HFFc6 (cell line): ENCODE measurements around the gene COLEC11. TPM values are rescaled to one million over a fixed set of nuclear protein-coding genes. Genes with fewer than 3 reads are reported as not detected.

Experiments used
- DNase-seq: peaks from one replicate; pipeline ENCODE4 v3.0.0-alpha.2; 2018
- H3K27ac Mint-ChIP-seq: 2 replicates; pipeline ENCODE4 v1.8.0; 2020; ENCODE audit warnings: mild to moderate bottlenecking, mixed read lengths
- H3K27me3 Mint-ChIP-seq: 2 replicates; pipeline ENCODE4 v1.8.0; 2021; ENCODE audit warnings: mild to moderate bottlenecking, moderate library complexity, mixed read lengths; ENCODE audit not compliant: insufficient read depth
- H3K36me3 Mint-ChIP-seq: 2 replicates; pipeline ENCODE4 v1.8.0; 2021; ENCODE audit warnings: low read depth, mixed read lengths
- H3K4me1 Mint-ChIP-seq: 2 replicates; pipeline ENCODE4 v1.8.0; 2020; ENCODE audit warnings: low read depth, mixed read lengths
- H3K4me3 Mint-ChIP-seq: 2 replicates; pipeline ENCODE4 v1.8.0; 2020; ENCODE audit warnings: mild to moderate bottlenecking, moderate library complexity, mixed read lengths
- H3K9me3 Mint-ChIP-seq: 2 replicates; pipeline ENCODE4 v1.8.0; 2020; ENCODE audit warnings: mild to moderate bottlenecking, mixed read lengths
- CTCF ChIP-seq: fragments of 200-600 bp; sonication (generic); IDR thresholded peaks from 2 replicates; pipeline ENCODE4 v1.5.0; 2021; ENCODE audit warnings: antibody characterized with exemption, mild to moderate bottlenecking
- total RNA-seq, 6 experiments: library from RNA; stranded (reverse); fragmentation: NEBNext Ultra II Directional; extraction: Animal tissue kit (Norgen Biotek cat#: 25700); gene quantifications; 2 replicates in 1 of 6; 3 replicates in 5 of 6; pipeline ENCODE4 v1.2.3, GENCODE V29; 2021

Gene COLEC11
- total RNA-seq, 6 experiments from 2014 or later, result not detected

- Mint-ChIP-seq H3K27ac (no peak overlapping the region; the same call in 1 of the 2 replicates), H3K36me3 (peaks cover 48% of the 10 kb centered on the region), H3K9me3 (no peaks in the 10 kb centered on the region), H3K27me3 (peaks cover 3% of the 10 kb centered on the region; the same call in 1 of the 2 replicates), H3K4me3 (no peak overlapping the region), H3K4me1 (peaks cover 68% of the 10 kb centered on the region)
- DNase-seq, result no peak
- no peak for TF ChIP-seq CTCF
Measured at GRCh38 chr2:3581367-3582262, 13.3 kb upstream of the COLEC11 start.

GRCh38 chr2:3584076-3584475 is 10.8 kb upstream of the COLEC11 start:
- H3K9me3 Mint-ChIP-seq, result no peaks in the 10 kb centered on the region
- H3K27ac Mint-ChIP-seq, result peak overlapping the region; percentile 8; the same call in 1 of the 2 replicates
- H3K27me3 Mint-ChIP-seq, result peaks cover 3% of the 10 kb centered on the region; the same call in 1 of the 2 replicates
- H3K36me3 Mint-ChIP-seq, result peaks cover 26% of the 10 kb centered on the region
- H3K4me1 Mint-ChIP-seq, result peaks cover 43% of the 10 kb centered on the region
- H3K4me3 Mint-ChIP-seq, result no peak overlapping the region
- TF ChIP-seq CTCF, result no peak
- no peak for DNase-seq

GRCh38 chr2:3584608-3585260 is 10.2 kb upstream of the COLEC11 start:
- no peak for DNase-seq
- TF ChIP-seq CTCF, result no peak
- peak overlapping the region; percentile 81 for H3K27ac Mint-ChIP-seq
- peaks cover 3% of the 10 kb centered on the region for H3K27me3 Mint-ChIP-seq
- peaks cover 36% of the 10 kb centered on the region for H3K4me1 Mint-ChIP-seq
- peak overlapping the region; percentile 74 for H3K4me3 Mint-ChIP-seq
- no peaks in the 10 kb centered on the region for H3K9me3 Mint-ChIP-seq
- H3K36me3 Mint-ChIP-seq, result peaks cover 19% of the 10 kb centered on the region

GRCh38 chr2:3585261-3586109 is 9.4 kb upstream of the COLEC11 start:
- Mint-ChIP-seq H3K9me3 (no peaks in the 10 kb centered on the region), H3K4me3 (peak overlapping the region; percentile 74), H3K27me3 (peaks cover 2% of the 10 kb centered on the region; the same call in 1 of the 2 replicates), H3K4me1 (peaks cover 35% of the 10 kb centered on the region), H3K27ac (peak overlapping the region; percentile 81), H3K36me3 (peaks cover 15% of the 10 kb centered on the region)
- TF ChIP-seq CTCF, result no peak
- DNase-seq, result peak; percentile 40

GRCh38 chr2:3586220-3586619 is 8.7 kb upstream of the COLEC11 start:
- Mint-ChIP-seq H3K36me3 (peaks cover 11% of the 10 kb centered on the region), H3K4me1 (peaks cover 35% of the 10 kb centered on the region), H3K27me3 (peaks cover 2% of the 10 kb centered on the region; the same call in 1 of the 2 replicates), H3K4me3 (no peak overlapping the region), H3K9me3 (no peaks in the 10 kb centered on the region), H3K27ac (peak overlapping the region; percentile 16; the same call in 1 of the 2 replicates)
- no peak for TF ChIP-seq CTCF
- DNase-seq, result no peak
